Measurements from ENCODE around the gene MGAT5B.

The MGAT5B gene

DNA sequence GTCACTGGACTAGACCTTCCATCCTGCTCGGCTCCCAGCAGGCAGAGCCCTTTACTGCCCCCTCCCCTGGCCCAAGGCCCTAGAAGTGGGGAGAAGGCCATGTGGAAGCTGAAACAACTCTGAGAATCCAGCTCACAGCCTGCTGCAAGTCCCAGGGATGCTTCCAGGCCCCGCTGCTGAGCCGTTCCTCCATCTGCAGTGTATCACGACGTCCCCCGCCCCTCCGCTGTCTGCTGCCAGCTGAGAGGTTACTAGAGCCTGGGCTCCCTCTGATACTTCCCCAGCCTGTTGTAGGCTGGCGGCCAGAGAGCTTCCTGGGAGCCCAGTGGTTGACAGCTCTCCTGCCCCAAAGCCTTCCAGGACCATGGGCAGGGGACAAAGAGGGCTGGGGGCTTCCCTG lies 118.2 kb downstream of the MGAT5B start:
- DNase-seq = no peak

DNA sequence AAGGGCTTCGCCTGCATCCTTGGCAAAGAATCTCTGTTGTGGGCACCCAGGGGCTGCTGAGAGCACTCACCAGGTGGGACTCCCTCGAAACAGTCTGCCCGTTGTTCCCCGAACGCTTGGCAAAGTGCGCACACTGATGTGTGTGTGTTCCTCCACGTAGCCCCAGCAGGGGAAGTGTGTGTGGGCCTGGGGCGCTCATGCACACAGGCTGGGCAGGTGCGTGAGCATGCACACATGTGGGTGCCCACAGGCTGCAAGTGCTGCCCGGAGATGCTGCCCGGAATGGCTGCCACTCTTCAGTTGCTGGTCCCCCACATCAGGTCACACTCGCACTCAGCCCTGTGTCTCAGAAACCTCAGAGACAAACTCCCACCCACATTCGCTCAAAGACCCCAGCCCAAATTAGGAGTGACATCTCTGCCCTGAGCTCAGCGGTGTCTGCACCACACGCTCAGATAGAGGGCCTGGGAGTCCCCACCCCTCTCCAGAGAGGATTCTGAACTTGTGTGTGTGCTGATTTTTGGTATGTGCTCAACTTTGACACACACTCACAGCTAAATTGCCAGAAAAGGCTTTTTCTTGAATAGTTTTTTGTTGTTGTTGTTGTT lies 119.4 kb downstream of the MGAT5B start:
- DNase-seq = no peak

DNA sequence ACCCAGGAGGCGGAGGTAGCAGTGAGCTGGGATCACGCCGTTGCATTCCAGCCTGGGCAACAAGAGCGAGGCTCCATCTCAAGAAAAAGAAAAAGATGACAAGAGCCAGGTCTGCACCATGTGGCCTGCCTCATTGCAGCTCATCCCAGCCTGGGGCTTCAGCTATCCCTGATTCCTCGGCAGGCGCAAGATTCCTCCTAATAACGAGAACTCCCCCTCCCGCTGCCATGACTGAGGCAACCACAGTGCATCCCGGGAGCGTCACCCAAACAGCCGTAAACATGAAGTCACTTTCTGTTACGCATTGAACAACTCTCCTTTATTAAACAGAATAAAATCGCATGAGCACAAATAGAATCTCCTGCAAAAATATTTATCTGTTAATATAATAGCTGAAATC lies 120.6 kb downstream of the MGAT5B start:
- DNase-seq = no peak

DNA sequence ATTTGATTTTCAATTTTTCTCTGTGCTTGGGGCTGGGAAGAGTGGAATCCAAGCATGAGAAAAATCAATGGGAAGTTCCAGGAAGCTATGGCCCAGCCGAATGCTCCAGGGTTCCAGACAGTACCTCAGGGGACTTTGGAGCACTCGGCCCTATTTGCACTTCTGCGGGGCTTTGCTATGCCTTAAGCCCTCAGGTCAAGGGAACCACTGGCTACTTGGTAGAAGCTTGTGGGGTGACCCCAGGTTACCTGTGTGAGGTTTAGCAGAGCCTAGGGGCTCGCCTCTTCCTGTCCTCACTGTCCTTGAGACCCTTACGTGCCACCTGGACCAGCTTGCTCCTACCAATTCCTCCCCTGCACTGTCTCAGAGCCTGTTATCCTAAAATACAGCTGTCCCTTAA lies 121.3 kb downstream of the MGAT5B start:
- no peak for DNase-seq

DNA sequence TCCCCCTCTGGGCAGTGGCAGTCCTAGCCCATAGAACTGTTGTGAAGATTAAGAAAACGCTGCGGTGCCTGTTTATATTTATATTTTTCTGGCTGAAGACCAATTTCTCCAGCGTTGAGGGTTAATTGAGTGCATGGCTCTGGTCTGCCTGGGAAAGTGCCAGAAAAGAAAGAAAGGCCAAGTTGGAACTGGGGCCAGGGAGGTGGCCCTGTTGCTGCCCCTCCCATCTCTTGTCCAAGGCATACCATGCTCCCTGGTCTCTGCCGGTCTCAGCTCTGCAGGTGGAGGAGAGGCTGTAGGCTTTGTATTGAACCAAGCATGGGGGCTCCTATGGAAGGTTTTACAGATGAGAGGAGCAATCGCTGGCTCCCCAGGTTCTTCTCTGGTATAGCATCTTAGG lies 124.7 kb downstream of the MGAT5B start:
- no peak for DNase-seq

DNA sequence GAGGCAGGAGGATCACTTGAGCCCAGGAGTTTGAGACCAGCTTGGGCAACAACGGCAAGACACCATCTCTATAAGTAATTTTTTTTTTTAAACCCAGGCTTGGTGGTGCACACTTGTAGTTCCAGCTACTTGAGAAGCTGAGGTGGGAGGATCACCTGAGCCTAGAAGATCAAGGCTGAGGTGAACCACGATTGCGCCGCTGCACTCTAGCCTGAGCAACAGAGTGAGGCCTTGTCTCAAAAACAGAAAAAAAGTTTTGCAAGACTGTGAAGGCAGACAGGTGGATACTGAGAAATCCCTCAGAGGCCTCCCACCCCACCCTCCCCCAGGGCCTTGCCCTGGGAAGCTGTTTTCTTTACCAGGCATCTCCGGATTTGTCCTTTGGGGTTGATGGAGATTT lies 125.4 kb downstream of the MGAT5B start:
- no peak for DNase-seq

DNA sequence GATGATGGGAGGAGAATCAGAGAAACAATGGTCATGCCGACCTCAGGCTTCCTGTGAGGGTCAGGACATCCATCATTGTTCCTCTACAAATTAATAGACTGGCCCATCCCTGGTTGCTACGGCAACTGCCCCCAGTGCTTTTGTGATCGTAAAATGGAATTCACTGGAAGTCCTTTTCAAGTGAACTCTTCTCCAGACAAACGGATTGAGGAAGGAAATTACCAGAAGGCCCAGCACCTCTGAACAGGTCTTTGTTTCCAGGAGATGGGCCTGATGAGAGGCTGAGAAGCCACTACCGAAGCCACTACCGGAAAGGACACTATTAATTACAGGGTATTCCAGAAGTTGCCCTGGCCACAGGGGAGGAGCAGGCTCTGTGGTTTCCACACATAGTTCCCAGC lies 126.0 kb downstream of the MGAT5B start:
- DNase-seq = no peak

DNA sequence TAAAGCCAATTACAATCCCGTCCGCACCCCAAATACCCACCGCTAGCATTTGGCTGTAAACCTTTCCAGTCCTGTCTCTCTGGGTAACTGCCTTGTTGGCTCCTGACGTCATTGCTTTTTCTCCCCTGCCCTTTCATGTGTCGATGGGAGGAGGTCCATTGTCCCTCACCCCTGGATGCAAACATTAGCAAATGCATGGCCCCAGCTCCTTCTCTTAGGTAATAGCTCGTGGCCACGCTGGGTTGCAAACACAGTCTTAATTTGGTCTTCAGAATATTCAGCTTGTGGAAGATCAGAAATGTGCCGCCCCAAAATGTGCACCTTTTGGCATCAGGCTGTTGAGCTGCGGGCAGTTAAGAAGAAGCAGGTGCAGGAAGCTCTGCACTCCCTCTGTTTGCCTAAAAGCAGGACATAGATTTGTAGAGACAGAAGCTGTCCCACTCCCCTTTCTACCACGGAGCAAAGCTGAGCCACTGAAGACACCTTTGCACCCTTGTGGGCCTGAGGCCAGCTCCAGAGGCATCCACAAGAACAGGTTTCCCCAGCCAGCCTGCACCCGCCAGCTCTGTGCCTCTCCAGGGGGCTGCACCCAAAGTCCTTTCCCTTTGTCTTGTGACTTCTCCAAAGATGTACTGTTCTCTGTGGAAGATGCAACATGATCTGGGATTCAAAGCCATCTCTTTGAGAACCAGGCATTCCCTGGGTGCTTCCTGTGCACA lies 127.3 kb downstream of the MGAT5B start:
- DNase-seq = no peak

DNA sequence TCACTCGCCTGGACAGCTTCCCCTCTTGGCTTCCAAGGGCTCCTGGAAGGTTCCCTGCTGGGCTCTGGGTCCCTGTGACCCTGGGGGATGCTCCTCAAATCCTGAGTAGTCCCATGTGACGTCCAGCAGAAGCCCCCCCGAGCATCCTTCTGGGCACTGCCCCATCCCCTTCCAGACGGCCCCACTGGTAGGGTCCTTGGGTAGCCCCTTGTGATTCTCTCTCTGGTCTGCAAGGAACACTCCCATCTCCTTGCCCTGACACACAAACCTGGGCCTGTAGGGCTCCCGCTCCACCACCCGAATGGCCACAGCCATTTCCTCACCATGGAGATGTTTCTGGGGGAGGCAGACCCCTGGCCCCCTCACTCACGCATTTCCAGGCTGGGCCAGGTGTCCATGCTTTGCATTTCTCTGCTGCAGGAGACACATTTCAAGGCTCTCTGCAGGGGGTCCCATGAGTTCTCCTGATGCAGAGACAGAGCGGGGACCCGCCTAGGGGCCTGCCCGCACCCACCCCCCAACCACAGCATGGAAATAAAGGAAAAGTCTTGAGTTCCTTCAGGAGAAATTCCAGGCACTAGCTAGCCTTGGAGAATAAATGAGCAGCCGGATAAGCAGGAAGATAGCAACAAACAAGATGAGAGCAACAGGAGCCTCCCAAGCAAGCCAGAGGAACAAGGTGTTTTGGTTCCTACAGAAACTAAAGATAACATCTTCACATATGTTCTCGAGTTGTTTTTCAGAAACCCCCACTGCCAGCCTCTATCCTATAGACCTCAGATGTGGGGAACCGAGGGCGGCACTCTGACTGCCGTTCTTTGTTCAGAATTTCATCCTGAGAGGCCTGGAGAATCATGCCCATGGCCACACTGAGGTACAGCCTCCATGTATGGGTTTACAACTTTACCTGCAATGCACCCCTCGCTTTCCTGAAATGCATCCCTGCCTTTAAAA lies 128.8 kb downstream of the MGAT5B start:
- no peak for DNase-seq

DNA sequence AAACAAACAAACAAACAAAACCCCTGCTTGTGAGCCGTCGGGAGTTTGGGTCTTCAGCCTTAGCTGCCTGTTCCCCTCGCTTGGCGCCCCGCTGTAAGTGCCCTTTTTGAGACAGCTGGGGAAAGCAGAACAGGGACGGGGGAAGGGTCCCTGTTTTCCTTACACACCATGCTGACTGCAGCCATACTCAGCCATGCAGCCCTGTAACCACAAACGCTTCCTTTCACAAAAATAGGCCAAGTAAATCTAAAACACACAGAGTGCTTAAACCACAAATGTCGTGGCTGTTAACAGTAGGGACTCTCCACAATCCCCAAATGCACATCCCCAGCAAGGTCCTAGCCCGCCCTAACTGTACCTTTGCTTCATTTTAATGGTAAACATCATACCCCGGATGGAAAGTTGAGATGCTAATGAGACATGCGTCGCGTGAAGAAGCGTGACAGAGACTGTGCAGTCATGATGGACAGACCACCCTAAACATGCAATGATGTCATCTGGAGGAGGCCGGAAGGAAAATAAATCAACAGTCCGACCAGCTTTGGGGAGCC lies 129.9 kb downstream of the MGAT5B start:
- DNase-seq = no peak

DNA sequence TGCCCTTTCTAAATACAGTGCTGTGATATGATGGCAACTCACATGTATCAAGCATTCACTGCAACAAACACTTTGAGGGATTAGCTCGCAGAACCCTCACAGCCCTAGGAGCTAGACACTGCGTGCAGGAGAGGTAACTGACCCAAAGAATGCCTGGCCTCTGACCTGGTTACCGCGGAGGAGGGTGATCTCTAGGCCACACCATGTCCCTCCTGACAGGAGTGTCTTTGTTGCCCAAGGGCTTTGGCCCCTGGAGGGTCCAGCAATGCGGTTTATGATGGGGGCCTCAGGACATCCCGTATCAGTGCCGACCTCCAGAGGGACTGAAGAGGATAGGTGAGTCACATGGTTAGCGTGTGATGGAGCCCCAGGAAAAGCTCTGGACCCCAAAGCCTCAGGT lies 130.6 kb downstream of the MGAT5B start:
- no peak for DNase-seq
